AG04450 (cell line): ENCODE results near the gene CC2D1B. TPM values are rescaled to one million over a fixed set of nuclear protein-coding genes. Genes with fewer than 3 reads are reported as not detected.

Experiments used
- CTCF ChIA-PET: fragments of 300-600, 350-600 bp; formaldehyde crosslinking; extraction: SDS; loops from one replicate; lab custom pipeline; 2022; ENCODE audit warnings: antibody characterized with exemption, inconsistent platforms; lab: Charles Lee
- POLR2A ChIA-PET: fragments of 350-600 bp; formaldehyde crosslinking; extraction: SDS; loops from one replicate; lab custom pipeline; 2021; ENCODE audit warnings: antibody characterized with exemption, inconsistent platforms; lab: Yijun Ruan, JAX
- DNase-seq: peaks from one replicate; pipeline ENCODE4 v3.0.0-alpha.2; 2011; ENCODE audit warnings: low read depth, low spot score
- H3K27ac ChIP-seq: one replicate; pipeline ENCODE4 v1.5.1; 2012; ENCODE audit warnings: low read depth, low read length, control low read depth
- H3K27me3 ChIP-seq: one replicate; pipeline ENCODE4 v1.6.0; 2012; ENCODE audit warnings: low read length; ENCODE audit not compliant: control insufficient read depth, insufficient read depth
- H3K4me3 ChIP-seq: 2 replicates; pipeline ENCODE4 v1.5.1; 2011; ENCODE audit warnings: mild to moderate bottlenecking, low read depth, low read length, control low read depth
- H3K9me3 ChIP-seq: 2 replicates; pipeline ENCODE4 v1.5.1; 2012; ENCODE audit warnings: low read length; ENCODE audit not compliant: control insufficient read depth, insufficient read depth
- polyA plus RNA-seq: library from polyadenylated mRNA; depleted of rRNA; stranded (reverse); fragments of >200 nt; gene quantifications from 2 replicates; pipeline ENCODE4 v1.2.3, GENCODE V29; 2011
- TF ChIP-seq, protein P1 (sequence below): IDR thresholded peaks from 2 replicates; pipeline ENCODE4 v1.5.1; 2011; ENCODE audit warnings: low read depth, low read length, control low read depth, inconsistent platforms

Gene CC2D1B
- polyA plus RNA-seq, 1 experiment, result 9.7 TPM

DNA sequence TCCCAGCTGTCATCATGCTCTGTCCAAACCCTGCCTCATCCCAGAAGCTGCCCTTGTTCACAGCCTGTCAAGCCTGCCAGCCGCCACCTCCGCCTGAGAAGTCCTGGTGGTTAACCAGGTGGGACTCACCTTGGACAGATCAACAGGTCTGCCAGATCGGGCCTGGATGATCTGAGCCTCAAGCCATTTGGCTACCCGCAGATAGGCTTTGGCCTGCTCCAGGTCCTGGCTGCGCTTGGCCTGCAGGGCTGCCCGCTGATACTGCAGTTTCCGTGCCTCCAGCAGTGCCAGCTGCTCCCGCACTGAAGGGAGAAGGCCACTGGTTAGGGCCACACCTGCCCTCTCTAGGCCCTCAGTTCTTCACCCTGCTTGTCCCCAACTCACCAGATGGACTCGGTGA lies 8.6 kb downstream of the CC2D1B start:
- no peak overlapping the region for H3K4me3 ChIP-seq
- H3K9me3 ChIP-seq, result no peaks in the 10 kb centered on the region
- no peak overlapping the region for H3K27ac ChIP-seq
- CTCF ChIA-PET, result interaction anchor here (1.0 kb wide), 1 partner anchor 9 kb away, joined by 3 read pairs; no protein-coding TSS in a partner anchor
- DNase-seq, result no peak
- TF ChIP-seq, protein P1, sequence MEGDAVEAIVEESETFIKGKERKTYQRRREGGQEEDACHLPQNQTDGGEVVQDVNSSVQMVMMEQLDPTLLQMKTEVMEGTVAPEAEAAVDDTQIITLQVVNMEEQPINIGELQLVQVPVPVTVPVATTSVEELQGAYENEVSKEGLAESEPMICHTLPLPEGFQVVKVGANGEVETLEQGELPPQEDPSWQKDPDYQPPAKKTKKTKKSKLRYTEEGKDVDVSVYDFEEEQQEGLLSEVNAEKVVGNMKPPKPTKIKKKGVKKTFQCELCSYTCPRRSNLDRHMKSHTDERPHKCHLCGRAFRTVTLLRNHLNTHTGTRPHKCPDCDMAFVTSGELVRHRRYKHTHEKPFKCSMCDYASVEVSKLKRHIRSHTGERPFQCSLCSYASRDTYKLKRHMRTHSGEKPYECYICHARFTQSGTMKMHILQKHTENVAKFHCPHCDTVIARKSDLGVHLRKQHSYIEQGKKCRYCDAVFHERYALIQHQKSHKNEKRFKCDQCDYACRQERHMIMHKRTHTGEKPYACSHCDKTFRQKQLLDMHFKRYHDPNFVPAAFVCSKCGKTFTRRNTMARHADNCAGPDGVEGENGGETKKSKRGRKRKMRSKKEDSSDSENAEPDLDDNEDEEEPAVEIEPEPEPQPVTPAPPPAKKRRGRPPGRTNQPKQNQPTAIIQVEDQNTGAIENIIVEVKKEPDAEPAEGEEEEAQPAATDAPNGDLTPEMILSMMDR, result no peak
- no peaks in the 10 kb centered on the region for H3K27me3 ChIP-seq
- POLR2A ChIA-PET, result no interaction called here

DNA sequence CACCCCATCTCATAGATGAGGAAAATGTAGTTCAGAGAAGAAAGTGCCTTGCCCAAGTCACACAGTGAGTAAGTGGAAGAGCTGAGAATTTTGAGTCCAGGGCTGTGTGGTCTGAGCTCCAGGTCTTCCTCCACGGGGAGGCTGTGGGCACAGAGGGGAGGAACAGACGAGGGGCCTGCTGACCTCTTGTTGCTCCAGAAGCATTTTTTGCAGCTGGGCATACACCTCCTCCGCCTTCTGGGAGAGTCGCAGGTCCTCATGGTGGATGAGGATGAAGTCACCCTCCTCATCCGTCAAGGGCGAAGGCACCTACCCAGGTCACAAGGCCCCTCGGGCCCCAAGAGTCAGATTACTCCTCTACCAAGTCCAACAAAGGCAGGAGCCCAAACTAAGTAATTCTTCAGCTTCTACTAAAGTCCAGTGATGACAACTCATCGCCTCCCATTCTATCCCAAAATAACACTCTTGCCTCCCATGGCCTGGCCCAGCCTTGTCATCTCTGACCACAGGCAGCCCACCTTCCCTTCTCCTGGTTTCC lies 9.1 kb downstream of the CC2D1B start:
- Histone ChIP-seq H3K27ac (no peak overlapping the region), H3K9me3 (no peaks in the 10 kb centered on the region), H3K4me3 (no peak overlapping the region), H3K27me3 (no peaks in the 10 kb centered on the region)
- POLR2A ChIA-PET, result no interaction called here
- TF ChIP-seq, protein P1, result no peak
- DNase-seq, result no peak
- CTCF ChIA-PET, result interaction anchor here (1.0 kb wide), 1 partner anchor 8 kb away, joined by 3 read pairs; no protein-coding TSS in a partner anchor

DNA sequence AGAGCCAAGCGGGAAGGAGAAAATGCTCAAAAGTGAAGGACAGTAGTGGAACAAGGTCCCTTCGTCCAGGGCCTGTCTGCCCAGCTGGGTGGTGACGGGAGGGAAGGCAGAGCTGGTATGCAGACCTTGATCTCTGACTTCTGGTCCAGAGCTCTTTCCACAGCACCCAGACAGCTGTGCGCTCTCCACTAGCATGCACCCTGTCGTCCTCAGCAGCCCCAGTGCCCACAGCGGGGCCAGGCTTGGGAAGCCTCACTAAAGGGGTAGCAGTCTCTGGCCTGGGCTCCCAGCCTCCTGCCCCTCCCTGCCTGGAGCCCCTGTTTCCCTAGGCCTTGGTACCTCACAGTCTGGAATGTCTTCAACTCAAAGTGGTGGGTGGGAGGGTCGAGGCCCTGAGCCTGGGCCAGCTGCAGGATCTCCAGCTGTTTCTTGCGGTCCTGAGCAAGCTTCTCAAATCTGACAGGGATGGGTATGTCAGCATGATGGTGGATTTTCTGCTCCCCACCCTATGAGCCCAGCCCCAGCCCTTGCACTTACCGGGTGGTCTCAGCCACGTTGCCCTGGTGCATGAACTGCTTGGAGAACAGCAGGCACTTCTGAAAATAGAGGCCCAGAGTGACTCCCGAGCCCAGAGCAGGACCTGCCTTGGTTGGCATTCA lies 10.0 kb downstream of the CC2D1B start:
- Histone ChIP-seq H3K27me3 (no peaks in the 10 kb centered on the region), H3K4me3 (no peak overlapping the region), H3K27ac (no peak overlapping the region), H3K9me3 (no peaks in the 10 kb centered on the region)
- TF ChIP-seq, protein P1, result no peak
- CTCF ChIA-PET, result no interaction called here
- POLR2A ChIA-PET, result no interaction called here
- no peak for DNase-seq

DNA sequence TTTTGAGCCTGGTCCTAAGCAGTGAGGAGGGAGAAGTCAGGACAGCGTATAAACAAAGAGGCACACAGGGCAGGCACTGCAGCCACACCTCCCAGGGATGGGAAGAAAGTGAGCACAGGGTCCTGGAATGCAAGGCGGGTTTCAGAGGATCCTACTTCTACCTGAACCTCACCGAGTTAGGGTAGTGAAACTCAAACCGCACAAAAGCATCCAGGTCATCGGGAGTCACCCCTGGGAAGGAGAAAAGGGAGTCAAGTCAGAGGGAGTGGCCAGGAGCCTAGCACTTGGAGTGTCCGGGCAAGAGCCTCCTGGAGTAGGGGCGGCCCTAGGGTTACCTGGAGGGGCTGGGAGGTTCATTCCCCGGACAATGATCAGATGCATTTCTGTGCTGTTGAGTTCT lies 10.6 kb downstream of the CC2D1B start:
- no peak for DNase-seq
- TF ChIP-seq, protein P1, result no peak
- H3K27ac ChIP-seq, result no peak overlapping the region
- H3K27me3 ChIP-seq, result no peaks in the 10 kb centered on the region
- H3K4me3 ChIP-seq, result no peak overlapping the region
- POLR2A ChIA-PET, result no interaction called here
- CTCF ChIA-PET, result no interaction called here
- H3K9me3 ChIP-seq, result no peaks in the 10 kb centered on the region

DNA sequence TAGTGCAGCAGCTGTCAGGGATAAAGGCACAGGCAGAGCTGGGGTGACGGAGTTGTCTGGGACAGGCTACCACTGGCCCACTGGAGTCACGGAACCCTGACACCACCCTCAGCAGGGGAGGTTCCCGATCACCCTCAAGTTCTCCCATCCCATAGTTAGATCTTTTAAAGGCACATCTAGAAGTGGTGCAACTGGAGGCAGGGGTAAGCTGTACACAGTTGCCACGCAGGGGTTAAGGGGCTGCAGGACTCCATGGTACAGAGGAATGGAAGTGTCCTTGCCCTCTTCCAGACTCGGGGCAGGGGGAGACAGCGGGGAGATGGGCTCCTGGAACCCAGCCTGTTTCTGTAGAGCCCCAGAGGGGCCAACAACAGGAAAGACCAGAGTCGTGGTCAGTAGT lies 13.3 kb downstream of the CC2D1B start:
- no peaks in the 10 kb centered on the region for H3K9me3 ChIP-seq
- no peak for DNase-seq
- TF ChIP-seq, protein P1, result no peak
- ChIA-PET CTCF (no interaction called here), POLR2A (no interaction called here)
- H3K27me3 ChIP-seq, result no peaks in the 10 kb centered on the region
- H3K4me3 ChIP-seq, result no peak overlapping the region
- no peak overlapping the region for H3K27ac ChIP-seq
